Kidney epithelial cell (primary cell): Measurements from ENCODE around the gene GRIK4. TPM values are rescaled to one million over a fixed set of nuclear protein-coding genes. Genes with fewer than 3 reads are reported as not detected.
"Not testable (repeated sequence)": the region's sequence is repeated elsewhere in the genome, so short reads cannot be mapped to it uniquely, and the experiment has no call there.

Experiments
- DNase-seq: peaks from one replicate; pipeline ENCODE4 v3.0.0-alpha.2; 2010; ENCODE audit warnings: low read depth
- H3K27me3 ChIP-seq: 2 replicates; pipeline ENCODE4 v1.6.0; 2011; ENCODE audit warnings: low read length; ENCODE audit not compliant: control insufficient read depth, insufficient read depth
- H3K36me3 ChIP-seq: 2 replicates; pipeline ENCODE4 v1.5.1; 2011; ENCODE audit warnings: low read length; ENCODE audit not compliant: control insufficient read depth, insufficient read depth
- H3K4me3 ChIP-seq: 2 replicates; pipeline ENCODE4 v1.5.1; 2011; ENCODE audit warnings: low read depth, mild to moderate bottlenecking, control low read depth, low read length
- CTCF ChIP-seq: IDR thresholded peaks from 2 replicates; pipeline ENCODE4 v1.5.1; 2011; ENCODE audit warnings: mild to moderate bottlenecking, moderate library complexity, low read length, control low read depth, inconsistent platforms; ENCODE audit not compliant: insufficient read depth, poor library complexity, severe bottlenecking
- total RNA-seq: library from RNA; depleted of rRNA; stranded (reverse); fragments of >200 nt; gene quantifications from 2 replicates; pipeline ENCODE4 v1.2.3, GENCODE V29; 2015

GRIK4 gene
- total RNA-seq, 1 donor from 2014 or later: 0.17 TPM

- no peak for TF ChIP-seq CTCF
- Histone ChIP-seq H3K4me3 (no peak overlapping the region), H3K27me3 (no peaks in the 10 kb centered on the region), H3K36me3 (no peaks in the 10 kb centered on the region)
- DNase-seq: peak; percentile 21
Measured at GRCh38 chr11:120612513-120613263, 101.1 kb downstream of the GRIK4 start.

GRCh38 chr11:120613264-120614226, 102.0 kb downstream of the GRIK4 start:
- no peak for DNase-seq
- no peak for TF ChIP-seq CTCF
- no peak overlapping the region for H3K4me3 ChIP-seq
- no peaks in the 10 kb centered on the region for H3K27me3 ChIP-seq
- no peaks in the 10 kb centered on the region for H3K36me3 ChIP-seq

- DNase-seq: no peak
- TF ChIP-seq CTCF: no peak
- H3K4me3 ChIP-seq: no peak overlapping the region
- no peaks in the 10 kb centered on the region for H3K36me3 ChIP-seq
- no peaks in the 10 kb centered on the region for H3K27me3 ChIP-seq
Measured at GRCh38 chr11:120615391-120615790, 103.8 kb downstream of the GRIK4 start.

DNA sequence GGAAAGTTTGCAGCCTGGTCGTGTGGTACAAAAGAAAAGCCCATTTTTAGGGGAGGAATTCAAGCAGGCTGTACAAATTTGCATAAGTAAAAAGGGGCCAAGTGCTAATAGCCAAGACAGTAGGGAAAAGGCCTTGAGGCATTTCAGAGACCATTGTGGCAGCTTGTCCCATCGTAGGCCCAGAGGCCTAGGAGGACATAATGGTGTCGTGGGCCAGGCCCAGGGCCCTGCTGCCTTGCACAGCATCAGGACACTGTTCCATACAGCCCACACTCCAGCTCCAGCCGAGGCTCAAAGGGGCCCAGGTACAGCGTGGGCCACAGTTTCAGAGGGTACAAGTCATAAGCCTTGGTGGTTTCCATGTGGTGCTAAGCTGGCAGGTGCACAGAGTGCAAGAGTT, 106.9 kb downstream of the GRIK4 start:
- no peak for DNase-seq
- no peak for TF ChIP-seq CTCF
- Histone ChIP-seq H3K4me3 (no peak overlapping the region), H3K36me3 (no peaks in the 10 kb centered on the region), H3K27me3 (no peaks in the 10 kb centered on the region)

DNA sequence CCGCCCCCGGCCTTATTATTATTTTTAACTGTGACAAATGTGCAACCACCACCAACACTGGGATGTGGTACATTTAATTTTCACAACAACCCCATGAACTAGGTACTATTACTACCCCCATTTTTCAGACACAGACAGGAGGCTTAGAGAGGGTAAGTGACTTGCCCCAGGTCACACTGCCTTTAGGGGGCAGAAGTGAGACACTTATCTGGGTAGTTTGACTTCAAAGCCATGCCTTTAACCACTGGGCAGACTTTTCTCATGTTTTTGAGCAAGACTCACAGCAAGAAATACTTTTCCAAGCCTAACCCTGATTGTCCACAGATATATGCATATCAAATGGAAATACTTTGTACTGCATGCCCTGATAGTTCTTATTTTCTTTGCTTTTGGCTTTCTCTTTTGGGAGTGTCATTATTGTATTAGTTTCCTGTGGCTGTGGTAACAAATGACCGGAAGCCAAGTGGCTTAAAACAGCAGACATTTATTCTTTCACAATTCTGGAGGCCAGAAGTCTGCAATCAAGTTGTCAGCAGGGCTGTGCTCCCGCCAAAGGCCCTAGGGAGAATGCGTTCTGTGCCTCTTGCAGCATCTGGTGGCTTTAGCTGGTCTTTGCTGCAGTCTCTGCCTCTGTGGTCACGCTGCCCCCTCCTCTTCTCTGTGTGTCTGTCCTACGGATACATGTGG, 110.8 kb downstream of the GRIK4 start:
- no peak for TF ChIP-seq CTCF
- H3K4me3 ChIP-seq: no peak overlapping the region
- H3K27me3 ChIP-seq: no peaks in the 10 kb centered on the region
- no peak for DNase-seq
- H3K36me3 ChIP-seq: no peaks in the 10 kb centered on the region

- not testable (repeated sequence) for H3K36me3 ChIP-seq, H3K27me3 ChIP-seq, DNase-seq, H3K4me3 ChIP-seq
Measured at GRCh38 chr11:120624992-120625391, 113.4 kb downstream of the GRIK4 start.
